Measurements from ENCODE around the gene ZNF627. TPM values are rescaled to one million over a fixed set of nuclear protein-coding genes. Genes with fewer than 3 reads are reported as not detected.

The ZNF627 gene
- total and polyA plus RNA-seq, 2 of the 8 experiments (the other 6 are each of a cell fraction or from before 2014, with no cell fraction given) = 7.2 to 13.7 TPM

DNA sequence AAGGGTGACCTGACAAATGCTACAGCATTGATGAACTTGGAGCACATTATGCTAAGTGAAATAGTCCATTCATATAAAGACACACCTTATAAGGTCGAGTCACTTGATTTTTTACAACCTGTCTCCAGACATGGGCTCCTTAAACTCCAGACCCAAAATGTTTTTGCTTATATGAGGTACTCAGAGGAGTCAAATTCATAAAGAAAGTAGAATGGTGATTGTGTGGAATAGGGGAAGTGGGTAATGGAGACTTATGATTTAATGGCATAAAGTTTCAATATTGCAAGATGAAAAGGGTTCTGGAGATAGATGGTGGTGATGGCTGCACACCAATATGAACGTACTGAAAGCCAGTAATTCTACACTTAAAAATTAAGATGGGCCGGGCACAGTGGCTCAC, 59.3 kb downstream of the ZNF627 start:
- Histone ChIP-seq H3K27me3 (replicated peaks in 1 of 4; ENCODE audit: control insufficient read depth in 3 of 4, extremely low read depth in 1 of 4, insufficient read depth in 3 of 4, low read length in 3 of 4) (no peaks in the 10 kb centered on the region), H4K8ac (ENCODE audit: extremely low read depth, insufficient read depth, low read length) (no peak overlapping the region)
- TF ChIP-seq TAF1 (IDR thresholded peaks at IDR 0.05; ENCODE audit: low read depth, low read length) = no peak
- TF ChIP-seq, protein P1, sequence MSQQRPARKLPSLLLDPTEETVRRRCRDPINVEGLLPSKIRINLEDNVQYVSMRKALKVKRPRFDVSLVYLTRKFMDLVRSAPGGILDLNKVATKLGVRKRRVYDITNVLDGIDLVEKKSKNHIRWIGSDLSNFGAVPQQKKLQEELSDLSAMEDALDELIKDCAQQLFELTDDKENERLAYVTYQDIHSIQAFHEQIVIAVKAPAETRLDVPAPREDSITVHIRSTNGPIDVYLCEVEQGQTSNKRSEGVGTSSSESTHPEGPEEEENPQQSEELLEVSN (IDR thresholded peaks at IDR 0.05) = no peak
- TF ChIP-seq SIN3A (conservative IDR thresholded peaks at IDR 0.05 in 1 of 2, IDR thresholded peaks at IDR 0.05 in 1 of 2; ENCODE audit: low read depth in 1 of 2, low read length in 2 of 2) = no peak
- no peak for TF ChIP-seq GABPA (IDR thresholded peaks at IDR 0.05; ENCODE audit: borderline replicate concordance, insufficient read depth, low read length)
- TF ChIP-seq TBP (IDR thresholded peaks at IDR 0.05; ENCODE audit: low read depth, low read length) = no peak
- no peak for TF ChIP-seq EZH2 (IDR thresholded peaks at IDR 0.05; ENCODE audit: low read depth, low read length, severe bottlenecking)

More for the DNA sequence above, 59.3 kb downstream of the ZNF627 start:
- H3K23ac ChIP-seq (ENCODE audit: insufficient read length) = no peak overlapping the region
- ChIA-PET CTCF (ENCODE audit: partially characterized antibody) (no interaction called here), POLR2A (ENCODE audit: partially characterized antibody) (no interaction called here)
- no peak overlapping the region for H4K91ac ChIP-seq (replicated peaks; ENCODE audit: insufficient read length, low read length)
- no peak overlapping the region for H2BK15ac ChIP-seq (ENCODE audit: low read length)
- H3K27ac ChIP-seq (ENCODE audit: low read depth, low read length) = no peak overlapping the region
- no peaks in the 10 kb centered on the region for H4K20me1 ChIP-seq (replicated peaks in 1 of 2; ENCODE audit: control insufficient read depth in 1 of 2, insufficient read depth in 2 of 2, low read length in 2 of 2)
- H3K79me2 ChIP-seq (ENCODE audit: control insufficient read depth in 1 of 2, insufficient read depth in 2 of 2, low read length in 2 of 2) = no peaks in the 10 kb centered on the region
- no peak overlapping the region for H3K9ac ChIP-seq (replicated peaks in 1 of 4; ENCODE audit: extremely low read depth in 1 of 4, low read depth in 3 of 4, low read length in 3 of 4)
- no peak for FAIRE-seq
- H2BK5ac ChIP-seq (ENCODE audit: low read depth, low read length) = no peak overlapping the region
- no peak overlapping the region for H3K4ac ChIP-seq (replicated peaks; ENCODE audit: insufficient read length, low read depth, low read length)
- no peak overlapping the region for H3K4me3 ChIP-seq (ENCODE audit: extremely low read depth in 1 of 4, insufficient read depth in 2 of 4, low read depth in 3 of 4, low read length in 4 of 4)
- H4K5ac ChIP-seq (ENCODE audit: insufficient read length, low read depth, low read length) = no peak overlapping the region
- peaks cover 5 to 22% (median 13%) of the 10 kb centered on the region in 4 experiments for H3K36me3 ChIP-seq (ENCODE audit: control insufficient read depth in 2 of 4, insufficient read depth in 4 of 4, low read length in 3 of 4)
- no peak overlapping the region for H2BK120ac ChIP-seq (replicated peaks; ENCODE audit: low read depth, low read length)
- H3K14ac ChIP-seq (ENCODE audit: insufficient read length) = no peak overlapping the region
- no peak overlapping the region for H3K56ac ChIP-seq (replicated peaks; ENCODE audit: insufficient read length, low read depth, low read length)
- no peak for DNase-seq (ENCODE audit: low read depth in 1 of 2, low spot score in 2 of 2)
- H3K23me2 ChIP-seq (ENCODE audit: low read depth, low read length) = no peaks in the 10 kb centered on the region
- no peak overlapping the region for H2AFZ ChIP-seq (ENCODE audit: low read length)
- H3K18ac ChIP-seq (ENCODE audit: extremely low read depth, low read length) = no peak overlapping the region
- H2BK20ac ChIP-seq (ENCODE audit: low read length) = no peak overlapping the region
- H3K4me2 ChIP-seq (ENCODE audit: insufficient read depth in 1 of 2, low read depth in 2 of 2, low read length in 2 of 2) = no peak overlapping the region
- WGBS, 2 experiments (ENCODE audit: extremely low coverage in 1 of 2, insufficient coverage in 1 of 2, insufficient read length in 1 of 2, insufficient replicate concordance in 2 of 2, low coverage in 1 of 2, low lambda C conversion rate in 2 of 2, missing lambda C conversion rate in 1 of 2) = 88% methylated on average over 3 of the region's 3 CpGs; no CpG with 5 or more reads in 1 of the 2 experiments
- H2AK5ac ChIP-seq (ENCODE audit: low read depth, low read length) = no peak overlapping the region
- peaks cover 17 to 18% of the 10 kb centered on the region in 2 experiments for H3K9me3 ChIP-seq (ENCODE audit: insufficient read depth in 2 of 2, low read depth in 1 of 2, low read length in 1 of 2)
- no peaks in the 10 kb centered on the region for H3K79me1 ChIP-seq (ENCODE audit: low read depth, low read length)
- no peak overlapping the region for H2BK12ac ChIP-seq (ENCODE audit: low read depth, low read length)
- H3K4me1 ChIP-seq (replicated peaks in 1 of 4; ENCODE audit: control insufficient read depth in 3 of 4, insufficient read depth in 4 of 4, low read length in 3 of 4) = no peaks in the 10 kb centered on the region
